Measurements from ENCODE around the gene UQCR10.
A peak's percentile ranks its signal among the peaks of the same experiment; 100 is the strongest.

DNA sequence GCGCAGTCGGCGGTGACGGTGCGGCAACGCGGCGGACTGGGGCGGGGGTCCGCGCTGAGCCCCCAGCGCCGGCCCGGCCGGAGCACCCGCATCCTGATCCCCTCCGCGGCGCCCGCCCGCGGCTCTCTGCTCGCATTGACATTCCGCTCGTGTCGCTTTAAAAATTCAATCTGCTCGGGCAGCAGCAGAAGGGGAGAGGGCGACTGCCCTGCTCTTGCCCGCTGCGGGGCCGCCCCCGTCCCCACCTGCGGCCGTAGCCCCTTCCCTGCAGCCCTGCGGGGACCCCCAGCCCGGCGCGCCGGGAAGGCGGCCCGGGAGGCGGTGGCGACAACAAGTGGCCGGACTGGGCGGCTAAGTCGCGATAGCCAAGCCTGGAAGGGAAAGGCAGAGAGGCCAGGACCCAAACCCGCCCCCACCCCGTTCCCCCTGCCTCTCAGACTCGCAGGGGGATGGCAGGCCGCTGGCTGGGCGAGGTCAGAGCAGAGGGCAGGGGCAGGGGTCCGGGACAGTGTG is 46.3 kb upstream of the UQCR10 start:
- TF ChIP-seq, protein P1, sequence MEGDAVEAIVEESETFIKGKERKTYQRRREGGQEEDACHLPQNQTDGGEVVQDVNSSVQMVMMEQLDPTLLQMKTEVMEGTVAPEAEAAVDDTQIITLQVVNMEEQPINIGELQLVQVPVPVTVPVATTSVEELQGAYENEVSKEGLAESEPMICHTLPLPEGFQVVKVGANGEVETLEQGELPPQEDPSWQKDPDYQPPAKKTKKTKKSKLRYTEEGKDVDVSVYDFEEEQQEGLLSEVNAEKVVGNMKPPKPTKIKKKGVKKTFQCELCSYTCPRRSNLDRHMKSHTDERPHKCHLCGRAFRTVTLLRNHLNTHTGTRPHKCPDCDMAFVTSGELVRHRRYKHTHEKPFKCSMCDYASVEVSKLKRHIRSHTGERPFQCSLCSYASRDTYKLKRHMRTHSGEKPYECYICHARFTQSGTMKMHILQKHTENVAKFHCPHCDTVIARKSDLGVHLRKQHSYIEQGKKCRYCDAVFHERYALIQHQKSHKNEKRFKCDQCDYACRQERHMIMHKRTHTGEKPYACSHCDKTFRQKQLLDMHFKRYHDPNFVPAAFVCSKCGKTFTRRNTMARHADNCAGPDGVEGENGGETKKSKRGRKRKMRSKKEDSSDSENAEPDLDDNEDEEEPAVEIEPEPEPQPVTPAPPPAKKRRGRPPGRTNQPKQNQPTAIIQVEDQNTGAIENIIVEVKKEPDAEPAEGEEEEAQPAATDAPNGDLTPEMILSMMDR (conservative IDR thresholded peaks at IDR 0.05; ENCODE audit: low read depth in 2 of 2): no peak
- TF ChIP-seq, protein P2, sequence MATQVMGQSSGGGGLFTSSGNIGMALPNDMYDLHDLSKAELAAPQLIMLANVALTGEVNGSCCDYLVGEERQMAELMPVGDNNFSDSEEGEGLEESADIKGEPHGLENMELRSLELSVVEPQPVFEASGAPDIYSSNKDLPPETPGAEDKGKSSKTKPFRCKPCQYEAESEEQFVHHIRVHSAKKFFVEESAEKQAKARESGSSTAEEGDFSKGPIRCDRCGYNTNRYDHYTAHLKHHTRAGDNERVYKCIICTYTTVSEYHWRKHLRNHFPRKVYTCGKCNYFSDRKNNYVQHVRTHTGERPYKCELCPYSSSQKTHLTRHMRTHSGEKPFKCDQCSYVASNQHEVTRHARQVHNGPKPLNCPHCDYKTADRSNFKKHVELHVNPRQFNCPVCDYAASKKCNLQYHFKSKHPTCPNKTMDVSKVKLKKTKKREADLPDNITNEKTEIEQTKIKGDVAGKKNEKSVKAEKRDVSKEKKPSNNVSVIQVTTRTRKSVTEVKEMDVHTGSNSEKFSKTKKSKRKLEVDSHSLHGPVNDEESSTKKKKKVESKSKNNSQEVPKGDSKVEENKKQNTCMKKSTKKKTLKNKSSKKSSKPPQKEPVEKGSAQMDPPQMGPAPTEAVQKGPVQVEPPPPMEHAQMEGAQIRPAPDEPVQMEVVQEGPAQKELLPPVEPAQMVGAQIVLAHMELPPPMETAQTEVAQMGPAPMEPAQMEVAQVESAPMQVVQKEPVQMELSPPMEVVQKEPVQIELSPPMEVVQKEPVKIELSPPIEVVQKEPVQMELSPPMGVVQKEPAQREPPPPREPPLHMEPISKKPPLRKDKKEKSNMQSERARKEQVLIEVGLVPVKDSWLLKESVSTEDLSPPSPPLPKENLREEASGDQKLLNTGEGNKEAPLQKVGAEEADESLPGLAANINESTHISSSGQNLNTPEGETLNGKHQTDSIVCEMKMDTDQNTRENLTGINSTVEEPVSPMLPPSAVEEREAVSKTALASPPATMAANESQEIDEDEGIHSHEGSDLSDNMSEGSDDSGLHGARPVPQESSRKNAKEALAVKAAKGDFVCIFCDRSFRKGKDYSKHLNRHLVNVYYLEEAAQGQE (IDR thresholded peaks at IDR 0.05; ENCODE audit: unreplicated experiment): no peak
- TF ChIP-seq EZH2 (IDR thresholded peaks at IDR 0.05; ENCODE audit: low read depth, unreplicated experiment) (peak; percentile 65), ZNF331 (CRISPR knock-in tag; IDR thresholded peaks at IDR 0.05; ENCODE audit: low read depth) (no peak), POLR2AphosphoS5 (IDR thresholded peaks at IDR 0.05; ENCODE audit: low read depth) (no peak), CREB1 (CRISPR knock-in tag; IDR thresholded peaks at IDR 0.05; ENCODE audit: low read depth) (no peak), NANOG (IDR thresholded peaks at IDR 0.05; ENCODE audit: borderline replicate concordance) (no peak), EZH2phosphoT487 (IDR thresholded peaks at IDR 0.05; ENCODE audit: unreplicated experiment) (no peak), JUNB (IDR thresholded peaks at IDR 0.05; ENCODE audit: unreplicated experiment) (no peak), STAT1 (IDR thresholded peaks at IDR 0.05; ENCODE audit: unreplicated experiment) (no peak)
- TF ChIP-seq, protein P3, sequence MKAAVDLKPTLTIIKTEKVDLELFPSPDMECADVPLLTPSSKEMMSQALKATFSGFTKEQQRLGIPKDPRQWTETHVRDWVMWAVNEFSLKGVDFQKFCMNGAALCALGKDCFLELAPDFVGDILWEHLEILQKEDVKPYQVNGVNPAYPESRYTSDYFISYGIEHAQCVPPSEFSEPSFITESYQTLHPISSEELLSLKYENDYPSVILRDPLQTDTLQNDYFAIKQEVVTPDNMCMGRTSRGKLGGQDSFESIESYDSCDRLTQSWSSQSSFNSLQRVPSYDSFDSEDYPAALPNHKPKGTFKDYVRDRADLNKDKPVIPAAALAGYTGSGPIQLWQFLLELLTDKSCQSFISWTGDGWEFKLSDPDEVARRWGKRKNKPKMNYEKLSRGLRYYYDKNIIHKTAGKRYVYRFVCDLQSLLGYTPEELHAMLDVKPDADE (IDR thresholded peaks at IDR 0.05): no peak
